ENCODE data around the gene RSPH6A. TPM values are rescaled to one million over a fixed set of nuclear protein-coding genes. Genes with fewer than 3 reads are reported as not detected.

The RSPH6A gene
- total RNA-seq, 2 experiments from 2014 or later = 0.17 to 0.25 TPM

- ChIA-PET CTCF (interaction anchor here (1.3 kb wide), 2 partner anchors 44 to 91 kb away, joined by 3 to 4 read pairs; no protein-coding TSS in a partner anchor), POLR2A (interaction anchor here (0.6 kb wide), 1 partner anchor 42 kb away, joined by 3 read pairs; the partner anchor contains the start of gene MYPOP)
- no peak for DNase-seq
- H3K27ac ChIP-seq (ENCODE audit: low read depth in 1 of 2, low read length in 2 of 2) = no peak overlapping the region
- H3K4me1 ChIP-seq (ENCODE audit: insufficient read depth, low read length) = peaks cover 29% of the 10 kb centered on the region
- peaks cover 35% of the 10 kb centered on the region for H3K36me3 Mint-ChIP-seq (ENCODE audit: low read depth)
- peaks cover 25% of the 10 kb centered on the region for H3K27me3 Mint-ChIP-seq
- H3K4me3 ChIP-seq (ENCODE audit: low read length) = no peak overlapping the region
- TF ChIP-seq CTCF (IDR thresholded peaks at IDR 0.05) = no peak
- H3K4me1 Mint-ChIP-seq (ENCODE audit: low read depth) = peaks cover 35% of the 10 kb centered on the region
- intact Hi-C loops (cut with DNase I, micrococcal nuclease) = loop anchor here in 1 of 2 experiments (5.0 to 10.0 kb wide), 5 partner anchors 42 to 906 kb away; partner anchors contain the start of genes CLPTM1, MYPOP, POLR1G and PPP1R13L
- peaks cover 18% of the 10 kb centered on the region for H3K36me3 ChIP-seq (ENCODE audit: insufficient read depth, low read length)
- no peak for ATAC-seq (ENCODE audit: poor library complexity)
- peaks cover 0 to 4% of the 10 kb centered on the region in 2 experiments for H3K9me3 ChIP-seq (ENCODE audit: control insufficient read depth in 1 of 2, insufficient read depth in 1 of 2, low read length in 2 of 2)
- peak overlapping the region; percentile 53 for H3K27ac Mint-ChIP-seq
- H3K27me3 ChIP-seq (ENCODE audit: control insufficient read depth in 1 of 2, insufficient read depth in 2 of 2, low read length in 2 of 2) = peaks cover 9 to 13% of the 10 kb centered on the region in 2 experiments
- H3K4me3 Mint-ChIP-seq = peak overlapping the region; percentile 63
- no peaks in the 10 kb centered on the region for H3K9me3 Mint-ChIP-seq
Measured at GRCh38 chr19:45860359-45861259, 45.5 kb upstream of the RSPH6A start.

- DNase-seq (no peak), ATAC-seq (ENCODE audit: poor library complexity) (no peak)
- no peaks in the 10 kb centered on the region for H3K27me3 Mint-ChIP-seq
- H3K27me3 ChIP-seq (ENCODE audit: control insufficient read depth in 1 of 2, insufficient read depth in 2 of 2, low read length in 2 of 2) = no peaks in the 10 kb centered on the region
- H3K4me3 ChIP-seq (ENCODE audit: low read length) = no peak overlapping the region
- intact Hi-C loops (cut with DNase I, micrococcal nuclease) = no loop called here
- H3K4me1 Mint-ChIP-seq (ENCODE audit: low read depth) = peaks cover 5% of the 10 kb centered on the region
- H3K4me1 ChIP-seq (ENCODE audit: insufficient read depth, low read length) = no peaks in the 10 kb centered on the region
- no peak for TF ChIP-seq CTCF (IDR thresholded peaks at IDR 0.05)
- H3K27ac ChIP-seq (ENCODE audit: low read depth in 1 of 2, low read length in 2 of 2) = no peak overlapping the region
- H3K9me3 Mint-ChIP-seq = no peaks in the 10 kb centered on the region
- no peak overlapping the region for H3K27ac Mint-ChIP-seq
- no peak overlapping the region for H3K4me3 Mint-ChIP-seq
- CTCF ChIA-PET = interaction anchor here (1.3 kb wide), 1 partner anchor 37 kb away, joined by 6 read pairs; no protein-coding TSS in a partner anchor
- H3K9me3 ChIP-seq (ENCODE audit: control insufficient read depth in 1 of 2, insufficient read depth in 1 of 2, low read length in 2 of 2) = no peaks in the 10 kb centered on the region
- H3K36me3 Mint-ChIP-seq (ENCODE audit: low read depth) = peaks cover 74% of the 10 kb centered on the region
- POLR2A ChIA-PET = no interaction called here
- peaks cover 56% of the 10 kb centered on the region for H3K36me3 ChIP-seq (ENCODE audit: insufficient read depth, low read length)
Measured at GRCh38 chr19:45854167-45854778, 39.2 kb upstream of the RSPH6A start.

GRCh38 chr19:45852983-45853382 is 37.9 kb upstream of the RSPH6A start:
- CTCF ChIA-PET = interaction anchor here (1.3 kb wide), 1 partner anchor 36 kb away, joined by 6 read pairs; no protein-coding TSS in a partner anchor
- Mint-ChIP-seq H3K4me1 (ENCODE audit: low read depth) (peaks cover 5% of the 10 kb centered on the region), H3K36me3 (ENCODE audit: low read depth) (peaks cover 76% of the 10 kb centered on the region), H3K27me3 (no peaks in the 10 kb centered on the region), H3K27ac (no peak overlapping the region), H3K9me3 (no peaks in the 10 kb centered on the region), H3K4me3 (no peak overlapping the region)
- DNase-seq = no peak
- Histone ChIP-seq H3K27ac (ENCODE audit: low read depth in 1 of 2, low read length in 2 of 2) (no peak overlapping the region), H3K4me3 (ENCODE audit: low read length) (no peak overlapping the region), H3K9me3 (ENCODE audit: control insufficient read depth in 1 of 2, insufficient read depth in 1 of 2, low read length in 2 of 2) (no peaks in the 10 kb centered on the region), H3K27me3 (ENCODE audit: control insufficient read depth in 1 of 2, insufficient read depth in 2 of 2, low read length in 2 of 2) (no peaks in the 10 kb centered on the region), H3K36me3 (ENCODE audit: insufficient read depth, low read length) (peaks cover 63% of the 10 kb centered on the region), H3K4me1 (ENCODE audit: insufficient read depth, low read length) (no peaks in the 10 kb centered on the region)
- POLR2A ChIA-PET = no interaction called here
- intact Hi-C loops (cut with DNase I, micrococcal nuclease) = no loop called here
- no peak for TF ChIP-seq CTCF (IDR thresholded peaks at IDR 0.05)
- ATAC-seq (ENCODE audit: poor library complexity) = no peak

Measured in CD4-positive, alpha-beta T cell (primary cell).